ENCODE data around the gene FBXL13. TPM values are rescaled to one million over a fixed set of nuclear protein-coding genes. Genes with fewer than 3 reads are reported as not detected.

FBXL13 gene
- total RNA-seq, 4 donors from 2014 or later: 0.35 to 2.6 (median 1.3) TPM; not detected in 1

DNA sequence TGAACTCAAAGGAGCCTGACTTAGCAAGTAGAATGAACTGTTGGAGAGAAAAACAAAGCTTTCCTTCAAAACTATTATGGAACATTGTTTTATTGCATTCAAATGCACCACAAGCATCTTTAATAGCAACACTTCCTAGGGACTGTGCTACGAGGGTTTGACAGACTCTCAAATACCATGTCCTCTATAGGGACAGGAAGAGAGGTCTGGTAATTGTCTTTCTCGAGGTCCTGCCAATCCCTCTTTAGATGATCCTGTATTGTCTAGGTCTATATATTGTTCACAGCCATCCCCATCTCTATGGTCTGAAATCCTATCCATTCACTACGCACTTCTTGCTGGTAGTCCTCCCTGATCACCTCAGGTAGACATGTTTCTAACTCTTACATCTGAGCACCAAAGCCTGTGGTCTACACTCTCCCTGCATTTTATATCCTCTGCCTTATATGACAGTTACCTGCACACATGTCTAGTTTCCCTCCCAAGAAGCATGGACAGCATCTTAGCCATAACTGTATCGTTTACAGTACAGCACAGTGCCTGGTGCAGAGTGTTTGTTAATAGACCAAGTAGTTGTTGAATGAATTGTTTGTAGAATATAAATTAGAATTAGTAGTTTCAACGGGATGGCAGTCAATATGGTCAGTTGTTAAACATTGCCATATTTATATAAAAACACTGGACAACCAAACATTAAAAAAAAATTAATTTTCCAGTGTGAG is 183.5 kb downstream of the FBXL13 start:
- H3K4me1 ChIP-seq: no peaks in the 10 kb centered on the region
- H3K27me3 ChIP-seq: no peaks in the 10 kb centered on the region
- H3K4me3 ChIP-seq: no peak overlapping the region
- TF ChIP-seq POLR2A (IDR thresholded peaks at IDR 0.05): no peak
- TF ChIP-seq, protein P1, sequence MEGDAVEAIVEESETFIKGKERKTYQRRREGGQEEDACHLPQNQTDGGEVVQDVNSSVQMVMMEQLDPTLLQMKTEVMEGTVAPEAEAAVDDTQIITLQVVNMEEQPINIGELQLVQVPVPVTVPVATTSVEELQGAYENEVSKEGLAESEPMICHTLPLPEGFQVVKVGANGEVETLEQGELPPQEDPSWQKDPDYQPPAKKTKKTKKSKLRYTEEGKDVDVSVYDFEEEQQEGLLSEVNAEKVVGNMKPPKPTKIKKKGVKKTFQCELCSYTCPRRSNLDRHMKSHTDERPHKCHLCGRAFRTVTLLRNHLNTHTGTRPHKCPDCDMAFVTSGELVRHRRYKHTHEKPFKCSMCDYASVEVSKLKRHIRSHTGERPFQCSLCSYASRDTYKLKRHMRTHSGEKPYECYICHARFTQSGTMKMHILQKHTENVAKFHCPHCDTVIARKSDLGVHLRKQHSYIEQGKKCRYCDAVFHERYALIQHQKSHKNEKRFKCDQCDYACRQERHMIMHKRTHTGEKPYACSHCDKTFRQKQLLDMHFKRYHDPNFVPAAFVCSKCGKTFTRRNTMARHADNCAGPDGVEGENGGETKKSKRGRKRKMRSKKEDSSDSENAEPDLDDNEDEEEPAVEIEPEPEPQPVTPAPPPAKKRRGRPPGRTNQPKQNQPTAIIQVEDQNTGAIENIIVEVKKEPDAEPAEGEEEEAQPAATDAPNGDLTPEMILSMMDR (IDR thresholded peaks at IDR 0.05): no peak
- H3K36me3 ChIP-seq: no peaks in the 10 kb centered on the region
- no peak for DNase-seq
- H3K27ac ChIP-seq: no peak overlapping the region
- H3K9me3 ChIP-seq: no peaks in the 10 kb centered on the region

DNA sequence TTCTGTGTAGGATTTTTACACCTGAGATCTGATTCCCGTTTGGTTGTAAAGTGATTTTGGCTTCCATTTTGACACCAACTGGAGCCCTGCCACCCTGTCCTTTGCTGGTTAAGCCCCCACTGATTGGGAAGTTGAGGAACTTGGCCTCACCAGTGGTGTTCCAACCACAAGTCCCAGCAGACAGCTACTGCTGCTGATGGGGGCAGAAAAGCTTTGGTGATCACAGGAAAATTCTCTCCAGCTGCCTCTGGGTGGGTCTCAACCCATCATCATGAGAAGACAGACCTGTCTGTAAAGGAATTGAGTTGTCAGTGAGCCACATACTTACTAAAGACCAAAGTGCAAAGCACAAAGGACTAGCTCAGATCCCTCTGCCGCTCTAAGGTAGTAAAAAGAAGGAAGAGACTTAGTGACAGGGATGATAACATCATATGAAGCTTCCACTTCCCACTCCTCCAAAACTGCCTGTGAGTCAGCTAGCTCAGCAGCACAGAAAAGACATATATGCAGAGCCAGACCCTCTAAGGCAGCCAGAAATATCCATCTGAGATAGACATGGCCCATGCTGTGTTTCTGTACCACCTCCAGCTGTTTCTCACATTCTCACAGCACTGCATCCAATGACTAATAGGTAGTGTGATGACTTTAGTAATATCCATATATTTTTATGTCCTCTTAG is 184.2 kb downstream of the FBXL13 start:
- H3K4me1 ChIP-seq: no peaks in the 10 kb centered on the region
- H3K36me3 ChIP-seq: no peaks in the 10 kb centered on the region
- H3K27ac ChIP-seq: no peak overlapping the region
- DNase-seq: no peak
- no peaks in the 10 kb centered on the region for H3K9me3 ChIP-seq
- H3K27me3 ChIP-seq: no peaks in the 10 kb centered on the region
- no peak overlapping the region for H3K4me3 ChIP-seq
- TF ChIP-seq, protein P1 (IDR thresholded peaks at IDR 0.05): no peak
- TF ChIP-seq POLR2A (IDR thresholded peaks at IDR 0.05): no peak

DNA sequence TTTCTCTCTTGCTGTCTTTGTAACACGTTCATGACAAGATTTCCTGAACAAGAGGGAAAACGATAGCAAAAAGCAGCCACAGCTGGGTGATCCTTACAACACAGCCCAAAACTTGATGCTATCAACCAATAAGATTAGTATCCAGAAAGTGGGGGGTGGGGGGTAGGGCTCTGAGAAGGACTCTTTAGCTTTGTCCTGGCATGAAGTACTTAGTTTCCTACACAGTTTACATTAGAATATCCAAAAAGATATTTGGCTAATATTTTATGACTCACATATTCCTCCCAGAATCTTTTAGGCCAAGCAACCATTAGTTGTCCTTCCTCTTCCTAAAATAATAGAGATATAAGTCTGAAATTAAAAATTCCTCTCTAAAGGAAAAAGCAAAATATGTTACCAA is 184.7 kb downstream of the FBXL13 start:
- no peak overlapping the region for H3K4me3 ChIP-seq
- no peaks in the 10 kb centered on the region for H3K4me1 ChIP-seq
- DNase-seq: no peak
- H3K27me3 ChIP-seq: no peaks in the 10 kb centered on the region
- no peak for TF ChIP-seq POLR2A (IDR thresholded peaks at IDR 0.05)
- TF ChIP-seq, protein P1 (IDR thresholded peaks at IDR 0.05): no peak
- H3K27ac ChIP-seq: no peak overlapping the region
- H3K9me3 ChIP-seq: no peaks in the 10 kb centered on the region
- H3K36me3 ChIP-seq: no peaks in the 10 kb centered on the region

DNA sequence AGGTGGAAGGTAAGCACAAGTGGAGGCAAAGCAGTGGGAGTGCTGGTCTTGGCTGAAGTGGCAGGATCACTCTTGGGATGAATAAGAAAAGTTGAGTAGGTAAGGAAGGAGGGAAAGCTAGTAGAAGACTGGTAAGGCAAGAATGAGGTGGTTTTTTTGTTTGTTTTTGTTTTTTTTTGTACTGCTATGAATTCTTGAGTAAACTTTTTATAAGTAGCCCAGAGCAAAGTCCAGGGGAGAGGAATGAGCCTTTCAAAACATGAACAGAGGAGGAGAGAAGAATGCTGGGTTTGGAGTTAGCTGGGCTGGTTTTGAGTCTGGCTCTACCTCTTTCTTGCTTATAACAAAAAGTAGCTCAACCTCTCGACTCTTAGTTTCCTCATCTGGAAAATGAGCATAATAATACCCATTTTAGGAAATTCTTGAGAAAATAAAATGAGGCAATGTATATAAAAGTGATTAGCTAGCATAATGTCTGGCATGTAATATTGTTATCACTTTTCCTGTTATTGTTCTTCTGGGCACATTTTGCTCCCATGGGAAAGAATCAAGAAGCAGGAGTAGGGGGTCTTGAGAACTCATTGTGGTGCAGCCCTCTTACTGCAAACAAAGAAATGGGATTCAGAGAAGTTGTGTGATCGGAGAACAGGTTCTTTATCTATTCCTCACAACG is 185.9 kb downstream of the FBXL13 start:
- Histone ChIP-seq H3K27ac (no peak overlapping the region), H3K27me3 (no peaks in the 10 kb centered on the region)

DNA sequence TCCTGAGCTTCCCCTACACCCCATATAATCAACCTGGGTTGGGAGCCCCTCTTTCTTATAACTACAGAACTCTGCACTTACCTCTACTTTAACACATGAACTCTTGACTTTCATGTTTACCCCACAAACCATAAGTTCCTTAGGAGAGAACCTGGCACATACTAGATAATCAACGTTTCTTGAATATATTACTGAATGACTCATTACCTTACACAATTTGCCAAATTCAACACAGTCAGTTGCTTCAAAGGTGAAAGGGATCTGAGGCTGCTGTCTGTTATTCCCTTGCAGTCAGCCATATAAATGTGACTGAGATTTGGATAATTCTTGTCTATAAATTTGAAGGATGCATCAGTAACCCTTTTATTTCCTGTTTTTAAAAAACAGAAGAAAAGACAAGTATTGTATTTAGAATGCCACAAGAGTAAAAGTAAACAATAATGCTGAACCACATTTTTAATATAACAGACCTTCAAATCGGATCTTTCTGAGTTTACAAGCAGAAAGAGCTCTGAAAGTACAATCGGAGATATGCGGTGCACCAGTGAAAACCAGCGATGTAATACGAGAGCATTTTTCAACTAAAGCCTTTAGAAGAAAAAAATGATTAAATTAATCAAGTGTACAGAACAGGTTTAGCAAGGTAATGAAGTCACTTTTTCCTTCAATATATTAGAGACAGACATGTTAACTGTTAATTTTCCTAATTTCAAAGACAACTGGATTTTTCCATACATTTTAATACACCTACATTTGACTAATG is 191.3 kb downstream of the FBXL13 start:
- TF ChIP-seq, protein P1 (IDR thresholded peaks at IDR 0.05): no peak
- no peak for TF ChIP-seq POLR2A (IDR thresholded peaks at IDR 0.05)
- Histone ChIP-seq H3K4me1 (no peaks in the 10 kb centered on the region), H3K36me3 (no peaks in the 10 kb centered on the region), H3K4me3 (no peak overlapping the region), H3K9me3 (no peaks in the 10 kb centered on the region), H3K27me3 (no peaks in the 10 kb centered on the region), H3K27ac (no peak overlapping the region)
- DNase-seq: no peak

More for the DNA sequence above, 185.9 kb downstream of the FBXL13 start:
- no peaks in the 10 kb centered on the region for H3K4me1 ChIP-seq
- no peak overlapping the region for H3K4me3 ChIP-seq
- no peaks in the 10 kb centered on the region for H3K36me3 ChIP-seq
- H3K9me3 ChIP-seq: no peaks in the 10 kb centered on the region
- TF ChIP-seq POLR2A (IDR thresholded peaks at IDR 0.05): no peak
- TF ChIP-seq, protein P1 (IDR thresholded peaks at IDR 0.05): no peak
- no peak for DNase-seq
